NCI-H345 (cell line): ENCODE data around the gene GPRC5C.
A peak's percentile ranks its signal among the peaks of the same experiment; 100 is the strongest.
"Not testable (repeated sequence)": the region's sequence is repeated elsewhere in the genome, so short reads cannot be mapped to it uniquely, and the experiment has no call there.

Experiments used
- DNase-seq: peaks from one replicate; lab custom pipeline; 2025; lab: John Stamatoyannopoulos, UW

The GPRC5C gene

GRCh38 chr17:74405311-74405710 is 26.6 kb upstream of the GPRC5C start:
- DNase-seq, result not testable (repeated sequence)

- DNase-seq, result no peak
Measured at GRCh38 chr17:74407384-74407783, 24.5 kb upstream of the GPRC5C start.

GRCh38 chr17:74408262-74408661 is 23.6 kb upstream of the GPRC5C start:
- DNase-seq, result no peak

GRCh38 chr17:74408815-74409214 is 23.1 kb upstream of the GPRC5C start:
- DNase-seq, result peak; percentile 78

GRCh38 chr17:74410001-74410443 is 21.9 kb upstream of the GPRC5C start:
- no peak for DNase-seq

GRCh38 chr17:74412581-74412980 is 19.3 kb upstream of the GPRC5C start:
- DNase-seq, result no peak

- DNase-seq, result no peak
Measured at GRCh38 chr17:74413491-74413890, 18.4 kb upstream of the GPRC5C start.

- no peak for DNase-seq
Measured at GRCh38 chr17:74414510-74414909, 17.4 kb upstream of the GPRC5C start.

GRCh38 chr17:74415608-74416396 is 16.1 kb upstream of the GPRC5C start:
- no peak for DNase-seq

GRCh38 chr17:74417178-74418045 is 14.5 kb upstream of the GPRC5C start:
- DNase-seq, result no peak

- no peak for DNase-seq
Measured at GRCh38 chr17:74419928-74420411, 11.9 kb upstream of the GPRC5C start.

GRCh38 chr17:74424117-74424516 is 7.8 kb upstream of the GPRC5C start:
- DNase-seq, result no peak

GRCh38 chr17:74424657-74425056 is 7.2 kb upstream of the GPRC5C start:
- DNase-seq, result no peak

- no peak for DNase-seq
Measured at GRCh38 chr17:74426551-74427047, 5.3 kb upstream of the GPRC5C start.

GRCh38 chr17:74427048-74427762 is 4.7 kb upstream of the GPRC5C start:
- no peak for DNase-seq

GRCh38 chr17:74427763-74428153 is 4.1 kb upstream of the GPRC5C start:
- no peak for DNase-seq

- DNase-seq, result peak; percentile 18
Measured at GRCh38 chr17:74429604-74430384, 2.1 kb upstream of the GPRC5C start.

GRCh38 chr17:74430385-74430705 is 1.5 kb upstream of the GPRC5C start:
- DNase-seq, result no peak

- peak; percentile 86 for DNase-seq
Measured at GRCh38 chr17:74430706-74431567, 951 bp upstream of the GPRC5C start.

- no peak for DNase-seq
Measured at GRCh38 chr17:74432424-74432690, 469 bp downstream of the GPRC5C start.
